SK-N-SH treated with all-trans-retinoic acid at 6 μM for 48 hours (cell line): ENCODE data around the gene SLC22A12.

ENCODE experiments used
- ATAC-seq: fragments of 200-7000 bp; cut with Tn5 transposase; 3 replicates; pipeline ENCODE4 v1.9.1; 2020; ENCODE audit warnings: mild to moderate bottlenecking, moderate library complexity
- ARNTL ChIP-seq: fragments of 450-650 bp; formaldehyde crosslinking; IDR thresholded peaks from 2 replicates; pipeline ENCODE4 v1.5.0; 2020; ENCODE audit warnings: low read depth, mild to moderate bottlenecking, moderate library complexity, borderline replicate concordance
- BACH2 ChIP-seq: fragments of 250-450 bp; sonication (Bioruptor Pico); IDR thresholded peaks from 2 replicates; pipeline ENCODE4 v1.9.0; 2021; ENCODE audit warnings: mild to moderate bottlenecking, borderline replicate concordance
- CSDC2 ChIP-seq: fragments of 250-450 bp; sonication (Bioruptor Pico); IDR thresholded peaks from 2 replicates; pipeline ENCODE4 v1.5.0; 2020; ENCODE audit warnings: mild to moderate bottlenecking, moderate library complexity
- ESRRG ChIP-seq: fragments of 250-450 bp; sonication (Bioruptor Pico); IDR thresholded peaks from 2 replicates; pipeline ENCODE4 v1.6.1; 2021; ENCODE audit warnings: mild to moderate bottlenecking
- GLIS3 ChIP-seq: fragments of 250-450 bp; sonication (Bioruptor Pico); IDR thresholded peaks from 2 replicates; pipeline ENCODE4 v1.5.0; 2020; ENCODE audit warnings: mild to moderate bottlenecking, moderate library complexity
- ISL1 ChIP-seq: fragments of 250-450 bp; sonication (Bioruptor Pico); IDR thresholded peaks from 2 replicates; pipeline ENCODE4 v2.1.2; 2022; ENCODE audit warnings: mild to moderate bottlenecking, moderate library complexity
- OSR1 ChIP-seq: fragments of 250-450 bp; sonication (Bioruptor Pico); IDR thresholded peaks from 2 replicates; pipeline ENCODE4 v1.8.0; 2022; ENCODE audit warnings: moderate library complexity, mild to moderate bottlenecking, inconsistent platforms
- PATZ1 ChIP-seq: fragments of 250-450 bp; sonication (Bioruptor Pico); IDR thresholded peaks from 2 replicates; pipeline ENCODE4 v1.8.0; 2020; ENCODE audit warnings: mild to moderate bottlenecking, moderate library complexity, borderline replicate concordance
- POU6F1 ChIP-seq: fragments of 250-450 bp; sonication (Bioruptor Pico); IDR thresholded peaks from 2 replicates; pipeline ENCODE4 v1.8.0; 2021; ENCODE audit warnings: low read depth, mild to moderate bottlenecking, moderate library complexity, borderline replicate concordance
- PPARA ChIP-seq: fragments of 250-450 bp; sonication (Bioruptor Pico); IDR thresholded peaks from 2 replicates; pipeline ENCODE4 v1.5.0; 2020; ENCODE audit warnings: mild to moderate bottlenecking, borderline replicate concordance
- SNAI2 ChIP-seq: fragments of 250-450 bp; sonication (Bioruptor Pico); IDR thresholded peaks from 2 replicates; pipeline ENCODE4 v1.5.0; 2020; ENCODE audit warnings: mild to moderate bottlenecking, moderate library complexity
- TCF4 ChIP-seq: fragments of 250-450 bp; sonication (Bioruptor Pico); IDR thresholded peaks from 2 replicates; pipeline ENCODE4 v1.8.0; 2021; ENCODE audit warnings: mild to moderate bottlenecking, moderate library complexity, borderline replicate concordance
- TOX ChIP-seq: fragments of 250-450 bp; sonication (Bioruptor Pico); IDR thresholded peaks from 2 replicates; pipeline ENCODE4 v1.8.0; 2021; ENCODE audit warnings: mild to moderate bottlenecking, moderate library complexity, borderline replicate concordance
- TSHZ2 ChIP-seq: fragments of 250-450 bp; sonication (Bioruptor Pico); IDR thresholded peaks from 2 replicates; pipeline ENCODE4 v1.5.0; 2020; ENCODE audit warnings: mild to moderate bottlenecking, moderate library complexity
- ZC3H10 ChIP-seq: fragments of 250-450 bp; sonication (Bioruptor Pico); IDR thresholded peaks from 2 replicates; pipeline ENCODE4 v1.5.1; 2021; ENCODE audit warnings: mild to moderate bottlenecking, moderate library complexity
- ZFP3 ChIP-seq: fragments of 250-450 bp; sonication (Bioruptor Pico); IDR thresholded peaks from 2 replicates; pipeline ENCODE4 v1.5.0; 2020; ENCODE audit warnings: mild to moderate bottlenecking, moderate library complexity
- ZFP30 ChIP-seq: fragments of 450-650 bp; formaldehyde crosslinking; IDR thresholded peaks from 2 replicates; pipeline ENCODE4 v1.5.0; 2022; ENCODE audit warnings: mild to moderate bottlenecking, moderate library complexity
- ZNF565 ChIP-seq: fragments of 450-650 bp; formaldehyde crosslinking; conservative IDR thresholded peaks from 2 replicates; pipeline ENCODE4 v1.5.0; 2020; ENCODE audit warnings: low read depth, mild to moderate bottlenecking, moderate library complexity
- ZNF70 ChIP-seq: fragments of 450-650 bp; formaldehyde crosslinking; IDR thresholded peaks from 2 replicates; pipeline ENCODE4 v1.5.0; 2020; ENCODE audit warnings: mild to moderate bottlenecking, moderate library complexity
- ZNF8 ChIP-seq: fragments of 450-650 bp; formaldehyde crosslinking; IDR thresholded peaks from 2 replicates; pipeline ENCODE4 v1.5.0; 2020; ENCODE audit warnings: mild to moderate bottlenecking, moderate library complexity
- TF ChIP-seq, protein P1 (sequence below): fragments of 250-450 bp; sonication (Bioruptor Pico); IDR thresholded peaks from 2 replicates; pipeline ENCODE4 v1.5.1; 2020; ENCODE audit warnings: low read depth, mild to moderate bottlenecking, moderate library complexity
- TF ChIP-seq, protein P2 (sequence below): fragments of 250-450 bp; sonication (Bioruptor Pico); IDR thresholded peaks from 2 replicates; pipeline ENCODE4 v1.5.1; 2021; ENCODE audit warnings: mild to moderate bottlenecking, moderate library complexity

SLC22A12 gene

GRCh38 chr11:64586366-64586765 lies 4.7 kb upstream of the SLC22A12 start:
- TF ChIP-seq TCF4 (no peak), ZNF8 (CRISPR knock-in tag) (no peak), CSDC2 (CRISPR knock-in tag) (no peak), PATZ1 (CRISPR knock-in tag) (no peak), ZFP3 (CRISPR knock-in tag) (no peak), PPARA (CRISPR knock-in tag) (no peak), ZC3H10 (no peak), OSR1 (CRISPR knock-in tag) (no peak), ZNF565 (CRISPR knock-in tag) (no peak), ISL1 (no peak)
- no peak for ATAC-seq

- ATAC-seq = no peak
- TF ChIP-seq ZNF70 (CRISPR knock-in tag) (no peak), POU6F1 (CRISPR knock-in tag) (no peak), ARNTL (no peak), ZFP3 (CRISPR knock-in tag) (no peak), BACH2 (CRISPR knock-in tag) (no peak)
- TF ChIP-seq, protein P1, sequence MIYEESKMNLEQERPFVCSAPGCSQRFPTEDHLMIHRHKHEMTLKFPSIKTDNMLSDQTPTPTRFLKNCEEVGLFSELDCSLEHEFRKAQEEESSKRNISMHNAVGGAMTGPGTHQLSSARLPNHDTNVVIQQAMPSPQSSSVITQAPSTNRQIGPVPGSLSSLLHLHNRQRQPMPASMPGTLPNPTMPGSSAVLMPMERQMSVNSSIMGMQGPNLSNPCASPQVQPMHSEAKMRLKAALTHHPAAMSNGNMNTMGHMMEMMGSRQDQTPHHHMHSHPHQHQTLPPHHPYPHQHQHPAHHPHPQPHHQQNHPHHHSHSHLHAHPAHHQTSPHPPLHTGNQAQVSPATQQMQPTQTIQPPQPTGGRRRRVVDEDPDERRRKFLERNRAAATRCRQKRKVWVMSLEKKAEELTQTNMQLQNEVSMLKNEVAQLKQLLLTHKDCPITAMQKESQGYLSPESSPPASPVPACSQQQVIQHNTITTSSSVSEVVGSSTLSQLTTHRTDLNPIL (CRISPR knock-in tag) = no peak
These were observed 2.3 kb upstream of the SLC22A12 start for GRCh38 chr11:64588701-64589100.

- no peak for TF ChIP-seq OSR1 (CRISPR knock-in tag)
- no peak for TF ChIP-seq ZNF565 (CRISPR knock-in tag)
- no peak for TF ChIP-seq PPARA (CRISPR knock-in tag)
- TF ChIP-seq ZFP3 (CRISPR knock-in tag) = no peak
- TF ChIP-seq ZNF70 (CRISPR knock-in tag) = no peak
- TF ChIP-seq ZC3H10 = no peak
- TF ChIP-seq TSHZ2 = no peak
- TF ChIP-seq SNAI2 (CRISPR knock-in tag) = no peak
- no peak for TF ChIP-seq ZNF8 (CRISPR knock-in tag)
- TF ChIP-seq ZFP30 (CRISPR knock-in tag) = no peak
- no peak for TF ChIP-seq TCF4
- TF ChIP-seq POU6F1 (CRISPR knock-in tag) = no peak
- no peak for TF ChIP-seq ARNTL
- no peak for TF ChIP-seq CSDC2 (CRISPR knock-in tag)
- no peak for TF ChIP-seq TOX (CRISPR knock-in tag)
- TF ChIP-seq, protein P1 (CRISPR knock-in tag) = no peak
- no peak for TF ChIP-seq ISL1
- no peak for TF ChIP-seq ESRRG (CRISPR knock-in tag)
- TF ChIP-seq, protein P2, sequence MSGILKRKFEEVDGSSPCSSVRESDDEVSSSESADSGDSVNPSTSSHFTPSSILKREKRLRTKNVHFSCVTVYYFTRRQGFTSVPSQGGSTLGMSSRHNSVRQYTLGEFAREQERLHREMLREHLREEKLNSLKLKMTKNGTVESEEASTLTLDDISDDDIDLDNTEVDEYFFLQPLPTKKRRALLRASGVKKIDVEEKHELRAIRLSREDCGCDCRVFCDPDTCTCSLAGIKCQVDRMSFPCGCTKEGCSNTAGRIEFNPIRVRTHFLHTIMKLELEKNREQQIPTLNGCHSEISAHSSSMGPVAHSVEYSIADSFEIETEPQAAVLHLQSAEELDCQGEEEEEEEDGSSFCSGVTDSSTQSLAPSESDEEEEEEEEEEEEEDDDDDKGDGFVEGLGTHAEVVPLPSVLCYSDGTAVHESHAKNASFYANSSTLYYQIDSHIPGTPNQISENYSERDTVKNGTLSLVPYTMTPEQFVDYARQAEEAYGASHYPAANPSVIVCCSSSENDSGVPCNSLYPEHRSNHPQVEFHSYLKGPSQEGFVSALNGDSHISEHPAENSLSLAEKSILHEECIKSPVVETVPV (CRISPR knock-in tag) = no peak
- TF ChIP-seq GLIS3 (CRISPR knock-in tag) = no peak
- TF ChIP-seq, all 23 proteins: peak for 0
- no peak for ATAC-seq
These were observed 525 bp downstream of the SLC22A12 start for GRCh38 chr11:64591257-64592233.
